SK-N-SH treated with all-trans-retinoic acid at 6 μM for 48 hours (cell line): Measurements from ENCODE around the gene CCDC174.

ENCODE experiments used
- ATAC-seq: fragments of 200-7000 bp; cut with Tn5 transposase; 3 replicates; pipeline ENCODE4 v1.9.1; 2020; ENCODE audit warnings: mild to moderate bottlenecking, moderate library complexity
- ARNTL ChIP-seq: fragments of 450-650 bp; formaldehyde crosslinking; IDR thresholded peaks from 2 replicates; pipeline ENCODE4 v1.5.0; 2020; ENCODE audit warnings: low read depth, mild to moderate bottlenecking, moderate library complexity, borderline replicate concordance
- CREB5 ChIP-seq: fragments of 250-450 bp; sonication (Bioruptor Pico); IDR thresholded peaks from 2 replicates; pipeline ENCODE4 v1.5.1; 2020; ENCODE audit warnings: low read depth, mild to moderate bottlenecking, moderate library complexity
- CSDC2 ChIP-seq: fragments of 250-450 bp; sonication (Bioruptor Pico); IDR thresholded peaks from 2 replicates; pipeline ENCODE4 v1.5.0; 2020; ENCODE audit warnings: mild to moderate bottlenecking, moderate library complexity
- CSRNP3 ChIP-seq: fragments of 250-450 bp; sonication (Bioruptor Pico); IDR thresholded peaks from 2 replicates; pipeline ENCODE4 v1.5.1; 2021; ENCODE audit warnings: mild to moderate bottlenecking, moderate library complexity
- ESRRG ChIP-seq: fragments of 250-450 bp; sonication (Bioruptor Pico); IDR thresholded peaks from 2 replicates; pipeline ENCODE4 v1.6.1; 2021; ENCODE audit warnings: mild to moderate bottlenecking
- GLIS3 ChIP-seq: fragments of 250-450 bp; sonication (Bioruptor Pico); IDR thresholded peaks from 2 replicates; pipeline ENCODE4 v1.5.0; 2020; ENCODE audit warnings: mild to moderate bottlenecking, moderate library complexity
- ISL1 ChIP-seq: fragments of 250-450 bp; sonication (Bioruptor Pico); IDR thresholded peaks from 2 replicates; pipeline ENCODE4 v2.1.2; 2022; ENCODE audit warnings: mild to moderate bottlenecking, moderate library complexity
- OSR1 ChIP-seq: fragments of 250-450 bp; sonication (Bioruptor Pico); IDR thresholded peaks from 2 replicates; pipeline ENCODE4 v1.8.0; 2022; ENCODE audit warnings: moderate library complexity, mild to moderate bottlenecking, inconsistent platforms
- PATZ1 ChIP-seq: fragments of 250-450 bp; sonication (Bioruptor Pico); IDR thresholded peaks from 2 replicates; pipeline ENCODE4 v1.8.0; 2020; ENCODE audit warnings: mild to moderate bottlenecking, moderate library complexity, borderline replicate concordance
- PPARA ChIP-seq: fragments of 250-450 bp; sonication (Bioruptor Pico); IDR thresholded peaks from 2 replicates; pipeline ENCODE4 v1.5.0; 2020; ENCODE audit warnings: mild to moderate bottlenecking, borderline replicate concordance
- RARB ChIP-seq: fragments of 250-450 bp; sonication (Bioruptor Pico); IDR thresholded peaks from 2 replicates; pipeline ENCODE4 v1.8.0; 2021; ENCODE audit warnings: mild to moderate bottlenecking, moderate library complexity
- SNAI2 ChIP-seq: fragments of 250-450 bp; sonication (Bioruptor Pico); IDR thresholded peaks from 2 replicates; pipeline ENCODE4 v1.5.0; 2020; ENCODE audit warnings: mild to moderate bottlenecking, moderate library complexity
- TCF4 ChIP-seq: fragments of 250-450 bp; sonication (Bioruptor Pico); IDR thresholded peaks from 2 replicates; pipeline ENCODE4 v1.8.0; 2021; ENCODE audit warnings: mild to moderate bottlenecking, moderate library complexity, borderline replicate concordance
- TSHZ2 ChIP-seq: fragments of 250-450 bp; sonication (Bioruptor Pico); IDR thresholded peaks from 2 replicates; pipeline ENCODE4 v1.5.0; 2020; ENCODE audit warnings: mild to moderate bottlenecking, moderate library complexity
- ZC3H10 ChIP-seq: fragments of 250-450 bp; sonication (Bioruptor Pico); IDR thresholded peaks from 2 replicates; pipeline ENCODE4 v1.5.1; 2021; ENCODE audit warnings: mild to moderate bottlenecking, moderate library complexity
- ZFP3 ChIP-seq: fragments of 250-450 bp; sonication (Bioruptor Pico); IDR thresholded peaks from 2 replicates; pipeline ENCODE4 v1.5.0; 2020; ENCODE audit warnings: mild to moderate bottlenecking, moderate library complexity
- ZFP30 ChIP-seq: fragments of 450-650 bp; formaldehyde crosslinking; IDR thresholded peaks from 2 replicates; pipeline ENCODE4 v1.5.0; 2022; ENCODE audit warnings: mild to moderate bottlenecking, moderate library complexity
- ZNF565 ChIP-seq: fragments of 450-650 bp; formaldehyde crosslinking; conservative IDR thresholded peaks from 2 replicates; pipeline ENCODE4 v1.5.0; 2020; ENCODE audit warnings: low read depth, mild to moderate bottlenecking, moderate library complexity
- ZNF70 ChIP-seq: fragments of 450-650 bp; formaldehyde crosslinking; IDR thresholded peaks from 2 replicates; pipeline ENCODE4 v1.5.0; 2020; ENCODE audit warnings: mild to moderate bottlenecking, moderate library complexity
- ZNF8 ChIP-seq: fragments of 450-650 bp; formaldehyde crosslinking; IDR thresholded peaks from 2 replicates; pipeline ENCODE4 v1.5.0; 2020; ENCODE audit warnings: mild to moderate bottlenecking, moderate library complexity

CCDC174 gene

GRCh38 chr3:14616606-14617507 lies 34.7 kb upstream of the CCDC174 start:
- no peak for ATAC-seq

GRCh38 chr3:14617508-14618023 lies 34.0 kb upstream of the CCDC174 start:
- no peak for ATAC-seq
- TF ChIP-seq GLIS3: no peak
- no peak for TF ChIP-seq ZFP3
- no peak for TF ChIP-seq TSHZ2 (CRISPR knock-in tag)
- no peak for TF ChIP-seq ARNTL (CRISPR knock-in tag)
- no peak for TF ChIP-seq ZFP30 (CRISPR knock-in tag)
- no peak for TF ChIP-seq ISL1
- no peak for TF ChIP-seq CREB5 (CRISPR knock-in tag)

More at GRCh38 chr3:14616606-14617507, 34.7 kb upstream of the CCDC174 start:
- no peak for TF ChIP-seq ZNF565 (CRISPR knock-in tag)
- no peak for TF ChIP-seq SNAI2 (CRISPR knock-in tag)
- no peak for TF ChIP-seq ZC3H10
- TF ChIP-seq RARB (CRISPR knock-in tag): no peak
- no peak for TF ChIP-seq ISL1
- no peak for TF ChIP-seq CSDC2 (CRISPR knock-in tag)
- no peak for TF ChIP-seq ARNTL (CRISPR knock-in tag)
- TF ChIP-seq ZFP3: no peak
- no peak for TF ChIP-seq PATZ1 (CRISPR knock-in tag)
- no peak for TF ChIP-seq GLIS3
- TF ChIP-seq ZFP30 (CRISPR knock-in tag): no peak
- TF ChIP-seq ESRRG (CRISPR knock-in tag): no peak
- TF ChIP-seq OSR1: no peak
- no peak for TF ChIP-seq TCF4
- TF ChIP-seq ZNF70: no peak
- no peak for TF ChIP-seq PPARA (CRISPR knock-in tag)
- no peak for TF ChIP-seq CSRNP3 (CRISPR knock-in tag)

GRCh38 chr3:14619605-14620004 lies 32.0 kb upstream of the CCDC174 start:
- no peak for ATAC-seq
- TF ChIP-seq CREB5 (CRISPR knock-in tag): no peak
- no peak for TF ChIP-seq ESRRG (CRISPR knock-in tag)
- TF ChIP-seq ARNTL (CRISPR knock-in tag): no peak
- TF ChIP-seq PPARA (CRISPR knock-in tag): no peak
- no peak for TF ChIP-seq ZC3H10
- no peak for TF ChIP-seq PATZ1 (CRISPR knock-in tag)
- TF ChIP-seq SNAI2 (CRISPR knock-in tag): no peak
- TF ChIP-seq TSHZ2 (CRISPR knock-in tag): no peak
- TF ChIP-seq ZNF70: no peak
- TF ChIP-seq CSRNP3 (CRISPR knock-in tag): no peak
- TF ChIP-seq ZNF8: no peak
- no peak for TF ChIP-seq OSR1
- TF ChIP-seq CSDC2 (CRISPR knock-in tag): no peak
